OCI-LY7 (cell line): Measurements from ENCODE around the gene TTLL10. TPM values are rescaled to one million over a fixed set of nuclear protein-coding genes. Genes with fewer than 3 reads are reported as not detected.

Source experiments
- BruUV-seq: library from RNA; stranded (reverse); fragments of 400-500 nt; replicated peaks from 2 replicates; lab custom pipeline; 2021; lab: Mats Ljungman, UMichigan
- CTCF ChIA-PET: fragments of 300-600 bp; sonication (Branson Sonifier 250); formaldehyde crosslinking; loops from one replicate; lab custom pipeline; 2022; ENCODE audit warnings: antibody characterized with exemption; ENCODE audit not compliant: unreplicated experiment; lab: Charles Lee
- POLR2A ChIA-PET: fragments of 300-600 bp; sonication (Branson Sonifier 250); formaldehyde crosslinking; loops from one replicate; lab custom pipeline; 2022; ENCODE audit warnings: antibody characterized with exemption; lab: Charles Lee
- DNase-seq: peaks from one replicate; pipeline ENCODE4 v3.0.0-alpha.2; 2015; ENCODE audit warnings: low spot score
- H2AFZ ChIP-seq: fragments of 200-600 bp; sonication (generic), shearing (Covaris generic); 2 replicates; pipeline ENCODE4 v1.6.1; 2014; ENCODE audit warnings: mild to moderate bottlenecking, antibody characterized with exemption, low read length, moderate library complexity
- H3K27ac ChIP-seq: fragments of 200-600 bp; sonication (generic); 2 replicates; pipeline ENCODE4 v1.5.1; 2014; ENCODE audit warnings: mixed run types, low read depth, mild to moderate bottlenecking, moderate library complexity, low read length, inconsistent platforms; ENCODE audit not compliant: poor library complexity, severe bottlenecking
- H3K36me3 ChIP-seq: fragments of 200-600 bp; sonication (generic); 2 replicates; pipeline ENCODE4 v1.6.1; 2014; ENCODE audit warnings: mild to moderate bottlenecking, antibody characterized with exemption, low read length, moderate library complexity, mixed read lengths; ENCODE audit not compliant: insufficient read depth
- H3K4me1 ChIP-seq: fragments of 200-600 bp; sonication (generic); 2 replicates; pipeline ENCODE4 v1.5.1; 2014; ENCODE audit warnings: mild to moderate bottlenecking, low read length; ENCODE audit not compliant: insufficient read depth, poor library complexity, severe bottlenecking
- H3K4me2 ChIP-seq: fragments of 200-600 bp; sonication (generic); 2 replicates; pipeline ENCODE4 v1.6.1; 2014; ENCODE audit warnings: mild to moderate bottlenecking, low read length
- H3K4me3 ChIP-seq: fragments of 200-600 bp; sonication (generic); 2 replicates; pipeline ENCODE4 v1.5.1; 2014; ENCODE audit warnings: mild to moderate bottlenecking, low read depth, low read length; ENCODE audit not compliant: poor library complexity, severe bottlenecking
- H3K79me2 ChIP-seq: fragments of 200-600 bp; sonication (generic); 2 replicates; pipeline ENCODE4 v1.6.1; 2016; ENCODE audit warnings: low read depth, mild to moderate bottlenecking, low read length, moderate library complexity, mixed read lengths; ENCODE audit not compliant: insufficient read depth
- H3K9me2 ChIP-seq: fragments of 200-600 bp; sonication (generic); 2 replicates; pipeline ENCODE4 v1.6.1; 2016; ENCODE audit warnings: mild to moderate bottlenecking, low read length, mixed read lengths; ENCODE audit not compliant: insufficient read depth
- H3K9me3 ChIP-seq: fragments of 200-600 bp; sonication (generic); 2 replicates; pipeline ENCODE4 v1.6.1; 2014; ENCODE audit warnings: mild to moderate bottlenecking, mixed run types, low read length, mixed read lengths
- H4K20me1 ChIP-seq: fragments of 200-600 bp; sonication (generic); 2 replicates; pipeline ENCODE4 v1.6.1; 2014; ENCODE audit warnings: mild to moderate bottlenecking, antibody characterized with exemption, low read length, moderate library complexity, mixed read lengths; ENCODE audit not compliant: insufficient read depth
- EZH2phosphoT487 ChIP-seq: fragments of 200-600 bp; sonication (generic); IDR thresholded peaks from 2 replicates; pipeline ENCODE4 v1.6.1; 2018; ENCODE audit warnings: low read depth, borderline replicate concordance, mild to moderate bottlenecking, mixed run types, antibody characterized with exemption, low read length, moderate library complexity, mixed read lengths
- intact Hi-C: fragments of 100-400 bp; cut with micrococcal nuclease; formaldehyde crosslinking; loops from one replicate; pipeline ENCODE4 v1.10.0; 2022; ENCODE audit not compliant: unreplicated experiment
- total RNA-seq, 2 experiments: library from RNA; depleted of rRNA in 1 of 2; stranded (reverse); fragments of >200 nt in 1 of 2; shearing (Covaris generic) in 1 of 2; gene quantifications; 2 replicates each; pipeline ENCODE4 v1.2.3, GENCODE V29; 2014 to 2022
- TF ChIP-seq, protein P1 (sequence below): fragments of 200-600 bp; sonication (generic); conservative IDR thresholded peaks from 2 replicates; pipeline ENCODE4 v1.5.1; 2014; ENCODE audit warnings: mild to moderate bottlenecking, antibody characterized with exemption, low read length, moderate library complexity, mixed read lengths

Gene TTLL10
- total RNA-seq, 2 experiments from 2014 or later, result not detected

DNA sequence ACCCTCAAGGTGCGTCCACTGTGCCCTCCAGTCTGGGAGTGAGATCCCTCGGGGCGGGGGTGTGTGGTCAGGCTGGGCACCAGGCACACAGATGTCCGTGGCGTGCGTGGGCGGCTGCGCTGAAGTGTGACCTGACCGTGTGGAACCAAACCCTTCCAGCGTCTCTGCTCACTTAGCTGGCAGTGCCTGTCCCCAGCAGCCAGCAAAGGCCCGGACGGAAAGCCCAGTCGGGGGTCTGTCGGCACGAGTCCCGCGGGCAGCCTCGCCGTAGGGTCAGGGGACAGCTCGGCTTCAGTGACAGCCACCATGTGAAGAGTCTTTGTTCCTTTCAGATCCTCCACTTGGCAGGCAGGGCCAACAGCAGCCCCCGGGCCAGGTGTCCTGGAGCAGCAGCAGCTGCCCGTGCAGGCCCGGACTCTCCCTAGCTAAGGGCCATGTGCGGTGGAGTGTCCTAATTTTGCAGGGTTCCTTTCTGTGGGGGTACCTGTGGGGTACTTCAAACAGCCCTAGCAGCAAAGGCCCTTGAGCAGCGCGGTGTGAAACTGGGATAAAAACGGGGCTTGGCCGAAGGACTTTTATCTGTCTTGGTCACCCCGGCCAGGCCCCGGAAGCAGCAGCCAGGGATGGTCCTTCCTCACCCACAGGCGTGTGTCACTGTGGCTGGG is 11.6 kb downstream of the TTLL10 start:
- H3K9me2 ChIP-seq, result no peaks in the 10 kb centered on the region
- CTCF ChIA-PET, result no interaction called here
- H3K4me3 ChIP-seq, result no peak overlapping the region
- no peaks in the 10 kb centered on the region for H4K20me1 ChIP-seq
- no peaks in the 10 kb centered on the region for H3K36me3 ChIP-seq
- H3K4me1 ChIP-seq, result no peaks in the 10 kb centered on the region
- intact Hi-C loops, result no loop called here
- H3K4me2 ChIP-seq, result no peak overlapping the region
- POLR2A ChIA-PET, result no interaction called here
- no TSS peak for BruUV-seq
- no peak overlapping the region for H3K27ac ChIP-seq
- H2AFZ ChIP-seq, result no peak overlapping the region
- DNase-seq, result no peak
- H3K79me2 ChIP-seq, result no peaks in the 10 kb centered on the region
- H3K9me3 ChIP-seq, result no peaks in the 10 kb centered on the region
- TF ChIP-seq EZH2phosphoT487, result no peak
- TF ChIP-seq, protein P1, sequence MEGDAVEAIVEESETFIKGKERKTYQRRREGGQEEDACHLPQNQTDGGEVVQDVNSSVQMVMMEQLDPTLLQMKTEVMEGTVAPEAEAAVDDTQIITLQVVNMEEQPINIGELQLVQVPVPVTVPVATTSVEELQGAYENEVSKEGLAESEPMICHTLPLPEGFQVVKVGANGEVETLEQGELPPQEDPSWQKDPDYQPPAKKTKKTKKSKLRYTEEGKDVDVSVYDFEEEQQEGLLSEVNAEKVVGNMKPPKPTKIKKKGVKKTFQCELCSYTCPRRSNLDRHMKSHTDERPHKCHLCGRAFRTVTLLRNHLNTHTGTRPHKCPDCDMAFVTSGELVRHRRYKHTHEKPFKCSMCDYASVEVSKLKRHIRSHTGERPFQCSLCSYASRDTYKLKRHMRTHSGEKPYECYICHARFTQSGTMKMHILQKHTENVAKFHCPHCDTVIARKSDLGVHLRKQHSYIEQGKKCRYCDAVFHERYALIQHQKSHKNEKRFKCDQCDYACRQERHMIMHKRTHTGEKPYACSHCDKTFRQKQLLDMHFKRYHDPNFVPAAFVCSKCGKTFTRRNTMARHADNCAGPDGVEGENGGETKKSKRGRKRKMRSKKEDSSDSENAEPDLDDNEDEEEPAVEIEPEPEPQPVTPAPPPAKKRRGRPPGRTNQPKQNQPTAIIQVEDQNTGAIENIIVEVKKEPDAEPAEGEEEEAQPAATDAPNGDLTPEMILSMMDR, result no peak

DNA sequence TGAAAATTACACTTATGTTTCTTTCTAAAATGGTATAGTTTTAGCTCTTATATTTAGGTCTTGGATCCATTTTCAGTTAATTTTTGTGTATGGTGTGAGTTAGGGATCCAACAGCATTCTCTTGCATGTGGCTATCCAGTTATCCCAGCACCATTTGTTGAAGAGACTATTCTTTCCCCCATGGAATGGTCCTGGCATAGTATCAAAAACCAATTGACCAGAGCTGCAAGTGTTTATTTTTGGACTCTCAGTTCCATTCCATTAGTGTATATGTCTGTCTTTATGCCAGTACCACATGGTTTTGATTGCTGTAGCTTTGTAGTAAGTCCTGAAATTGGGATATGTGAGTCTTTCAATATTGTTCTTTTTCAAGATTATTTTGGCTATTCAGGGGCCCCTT is 14.3 kb downstream of the TTLL10 start:
- Histone ChIP-seq H3K4me3 (no peak overlapping the region), H3K9me2 (no peaks in the 10 kb centered on the region), H3K27ac (no peak overlapping the region), H3K36me3 (no peaks in the 10 kb centered on the region), H2AFZ (no peak overlapping the region), H3K79me2 (no peaks in the 10 kb centered on the region), H3K4me1 (no peaks in the 10 kb centered on the region), H3K9me3 (no peaks in the 10 kb centered on the region), H3K4me2 (no peak overlapping the region), H4K20me1 (no peaks in the 10 kb centered on the region)
- intact Hi-C loops, result no loop called here
- no TSS peak for BruUV-seq
- no peak for TF ChIP-seq EZH2phosphoT487
- TF ChIP-seq, protein P1, result no peak
- POLR2A ChIA-PET, result no interaction called here
- DNase-seq, result no peak
- CTCF ChIA-PET, result no interaction called here

DNA sequence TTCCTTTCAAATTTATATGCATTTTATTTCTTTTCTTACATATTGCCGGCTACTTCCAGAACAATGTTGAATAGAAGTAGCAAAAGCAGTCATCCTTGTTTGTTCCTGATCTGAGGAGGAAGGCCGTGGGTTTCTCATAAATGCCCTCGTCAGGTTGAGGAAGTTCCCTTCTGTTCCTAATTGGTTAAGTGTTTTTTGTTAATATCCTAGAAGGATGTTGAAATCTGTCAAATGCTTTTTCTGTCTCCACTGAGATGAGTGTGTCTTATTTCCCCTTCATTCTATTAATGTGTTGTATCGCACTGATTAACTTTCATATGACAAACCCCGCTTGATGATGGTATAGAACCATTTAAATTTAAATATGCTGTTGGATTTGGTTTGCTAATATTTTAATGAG is 15.4 kb downstream of the TTLL10 start:
- no TSS peak for BruUV-seq
- TF ChIP-seq, protein P1, result no peak
- TF ChIP-seq EZH2phosphoT487, result no peak
- no peak for DNase-seq
- H3K9me3 ChIP-seq, result no peaks in the 10 kb centered on the region
- H4K20me1 ChIP-seq, result no peaks in the 10 kb centered on the region
- CTCF ChIA-PET, result no interaction called here
- POLR2A ChIA-PET, result no interaction called here
- no peak overlapping the region for H3K27ac ChIP-seq
- H3K4me3 ChIP-seq, result no peak overlapping the region
- intact Hi-C loops, result no loop called here
- H3K36me3 ChIP-seq, result no peaks in the 10 kb centered on the region
- H3K79me2 ChIP-seq, result no peaks in the 10 kb centered on the region
- no peaks in the 10 kb centered on the region for H3K4me1 ChIP-seq
- H3K4me2 ChIP-seq, result no peak overlapping the region
- no peaks in the 10 kb centered on the region for H3K9me2 ChIP-seq
- H2AFZ ChIP-seq, result no peak overlapping the region
